ENCODE measurements around the gene FBN2.

The FBN2 gene

DNA sequence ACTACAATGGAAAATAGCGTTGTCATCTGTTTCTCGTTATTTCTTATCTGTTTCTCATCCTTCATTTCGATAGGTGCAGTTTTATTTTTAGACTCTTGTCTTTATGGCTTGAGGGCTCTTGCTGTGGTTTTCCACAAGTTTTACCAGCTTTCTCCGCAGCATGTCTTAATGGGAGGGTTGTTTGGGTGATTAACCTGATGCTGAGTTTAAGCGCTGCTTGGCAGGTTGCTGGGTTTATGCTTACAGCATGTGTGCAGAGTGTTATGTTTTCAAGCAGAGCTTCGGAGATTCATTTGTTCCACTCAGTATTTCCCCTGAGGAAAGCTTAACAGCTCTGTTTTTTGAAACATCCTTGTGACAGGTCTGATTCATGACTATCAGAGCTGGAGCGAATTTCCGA, 300.5 kb downstream of the FBN2 start:
- H3K4me1 ChIP-seq (ENCODE audit: insufficient read depth, low read length): no peaks in the 10 kb centered on the region
- no peaks in the 10 kb centered on the region for H3K36me3 ChIP-seq (ENCODE audit: insufficient read depth, low read length)
- H3K4me3 ChIP-seq (ENCODE audit: low read depth in 1 of 2, low read length in 2 of 2): no peak overlapping the region
- no peaks in the 10 kb centered on the region for H3K9me3 ChIP-seq (ENCODE audit: low read length)
- no peak overlapping the region for H3K27ac ChIP-seq (ENCODE audit: low read depth, low read length)
- no peak overlapping the region for H3K9ac ChIP-seq (ENCODE audit: low read length)
- H3K27me3 ChIP-seq (ENCODE audit: control insufficient read depth in 1 of 2, insufficient read depth in 2 of 2, low read length in 2 of 2): no peaks in the 10 kb centered on the region

- H3K9ac ChIP-seq (ENCODE audit: low read length): no peak overlapping the region
- H3K4me1 ChIP-seq (ENCODE audit: insufficient read depth, low read length): no peaks in the 10 kb centered on the region
- H3K36me3 ChIP-seq (ENCODE audit: insufficient read depth, low read length): no peaks in the 10 kb centered on the region
- no peaks in the 10 kb centered on the region for H3K9me3 ChIP-seq (ENCODE audit: low read length)
- H3K4me3 ChIP-seq (ENCODE audit: low read depth in 1 of 2, low read length in 2 of 2): no peak overlapping the region
- H3K27me3 ChIP-seq (ENCODE audit: control insufficient read depth in 1 of 2, insufficient read depth in 2 of 2, low read length in 2 of 2): no peaks in the 10 kb centered on the region
- H3K27ac ChIP-seq (ENCODE audit: low read depth, low read length): no peak overlapping the region
Observed at GRCh38 chr5:128237000-128237399, 301.0 kb downstream of the FBN2 start.

DNA sequence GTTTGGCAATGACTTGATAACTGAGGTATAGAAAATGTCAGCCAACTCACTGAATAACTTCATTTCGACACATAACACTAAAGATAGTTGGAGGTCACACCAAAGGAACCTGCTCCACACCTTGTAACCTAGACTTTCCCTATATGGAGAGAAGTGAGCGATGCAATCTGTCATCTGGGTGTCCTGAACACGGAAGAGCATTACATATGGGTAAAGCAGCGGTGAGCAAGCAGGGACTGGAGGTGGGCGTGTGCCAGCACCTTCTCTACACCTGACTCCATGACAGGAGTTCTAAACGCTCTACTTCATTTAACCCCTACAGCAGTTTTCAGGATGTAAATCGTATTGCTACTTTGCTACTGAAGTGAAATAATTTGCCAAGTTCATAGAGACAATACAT, 301.7 kb downstream of the FBN2 start:
- no peaks in the 10 kb centered on the region for H3K27me3 ChIP-seq (ENCODE audit: control insufficient read depth in 1 of 2, insufficient read depth in 2 of 2, low read length in 2 of 2)
- H3K36me3 ChIP-seq (ENCODE audit: insufficient read depth, low read length): no peaks in the 10 kb centered on the region
- no peaks in the 10 kb centered on the region for H3K4me1 ChIP-seq (ENCODE audit: insufficient read depth, low read length)
- H3K4me3 ChIP-seq (ENCODE audit: low read depth in 1 of 2, low read length in 2 of 2): no peak overlapping the region
- H3K9me3 ChIP-seq (ENCODE audit: low read length): no peaks in the 10 kb centered on the region
- no peak overlapping the region for H3K27ac ChIP-seq (ENCODE audit: low read depth, low read length)
- no peak overlapping the region for H3K9ac ChIP-seq (ENCODE audit: low read length)

DNA sequence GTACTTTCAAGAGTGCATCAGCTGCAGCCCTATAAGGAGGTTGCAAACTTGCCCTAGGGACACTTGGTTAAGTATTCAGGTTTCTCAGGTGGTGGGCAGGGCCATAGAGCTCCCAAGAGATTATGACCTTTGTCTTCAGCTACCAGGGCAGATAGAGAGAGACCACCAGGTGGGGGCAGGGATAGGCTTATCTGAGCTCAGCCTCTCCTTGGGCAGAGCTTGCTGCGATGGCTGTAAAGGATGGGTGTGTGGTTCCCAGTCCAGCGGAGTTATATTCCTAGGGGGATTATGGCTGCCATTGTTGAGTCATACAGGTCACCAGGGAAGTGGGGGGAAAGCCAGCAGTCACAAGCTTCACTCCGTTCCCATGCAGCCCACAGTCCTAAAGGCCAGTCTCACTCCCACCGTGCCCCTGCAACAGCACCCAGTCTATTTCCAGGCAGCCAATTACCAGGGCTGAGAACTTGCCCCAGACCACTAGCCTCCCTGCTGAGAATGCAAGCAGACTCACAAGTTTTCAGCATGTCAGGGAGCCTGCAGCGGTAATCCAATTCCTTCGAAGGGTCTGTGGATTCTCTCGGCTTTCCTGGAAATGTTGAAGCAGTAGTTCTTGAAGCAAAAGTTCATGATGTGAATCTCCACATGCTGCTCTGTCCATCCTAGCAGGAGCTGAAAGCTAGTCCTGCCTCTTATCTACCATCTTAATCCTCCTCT, 303.0 kb downstream of the FBN2 start:
- Histone ChIP-seq H3K36me3 (ENCODE audit: insufficient read depth, low read length) (no peaks in the 10 kb centered on the region), H3K9me3 (ENCODE audit: low read length) (no peaks in the 10 kb centered on the region), H3K4me1 (ENCODE audit: insufficient read depth, low read length) (no peaks in the 10 kb centered on the region), H3K27me3 (ENCODE audit: control insufficient read depth in 1 of 2, insufficient read depth in 2 of 2, low read length in 2 of 2) (no peaks in the 10 kb centered on the region), H3K27ac (ENCODE audit: low read depth, low read length) (no peak overlapping the region), H3K4me3 (ENCODE audit: low read depth in 1 of 2, low read length in 2 of 2) (no peak overlapping the region), H3K9ac (ENCODE audit: low read length) (no peak overlapping the region)

DNA sequence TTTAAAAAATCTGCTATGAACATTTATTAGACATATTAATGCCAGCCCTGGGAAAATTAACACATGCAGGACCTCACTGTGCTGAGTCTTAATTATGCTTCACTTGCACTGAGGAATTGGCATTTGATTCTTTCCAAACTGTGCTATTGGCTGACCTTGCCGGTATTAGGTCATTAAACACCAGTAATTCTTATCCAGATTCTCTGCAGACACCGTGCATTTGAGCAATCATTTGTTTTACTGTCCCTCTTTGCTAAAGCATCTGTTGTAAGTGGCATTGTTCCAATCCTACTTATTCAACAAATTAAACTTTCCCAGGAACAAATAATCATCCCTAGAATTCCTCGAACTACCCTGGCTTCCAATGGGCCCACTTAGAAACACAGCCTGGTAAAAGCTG, 309.5 kb downstream of the FBN2 start:
- Histone ChIP-seq H3K9ac (ENCODE audit: low read length) (no peak overlapping the region), H3K36me3 (ENCODE audit: insufficient read depth, low read length) (no peaks in the 10 kb centered on the region), H3K27me3 (ENCODE audit: control insufficient read depth in 1 of 2, insufficient read depth in 2 of 2, low read length in 2 of 2) (no peaks in the 10 kb centered on the region), H3K4me3 (ENCODE audit: low read depth in 1 of 2, low read length in 2 of 2) (no peak overlapping the region), H3K9me3 (ENCODE audit: low read length) (no peaks in the 10 kb centered on the region), H3K4me1 (ENCODE audit: insufficient read depth, low read length) (peaks cover 6% of the 10 kb centered on the region), H3K27ac (ENCODE audit: low read depth, low read length) (no peak overlapping the region)

- peaks cover 6% of the 10 kb centered on the region for H3K4me1 ChIP-seq (ENCODE audit: insufficient read depth, low read length)
- no peak overlapping the region for H3K4me3 ChIP-seq (ENCODE audit: low read depth in 1 of 2, low read length in 2 of 2)
- no peaks in the 10 kb centered on the region for H3K27me3 ChIP-seq (ENCODE audit: control insufficient read depth in 1 of 2, insufficient read depth in 2 of 2, low read length in 2 of 2)
- H3K9me3 ChIP-seq (ENCODE audit: low read length): no peaks in the 10 kb centered on the region
- no peak overlapping the region for H3K27ac ChIP-seq (ENCODE audit: low read depth, low read length)
- no peaks in the 10 kb centered on the region for H3K36me3 ChIP-seq (ENCODE audit: insufficient read depth, low read length)
- no peak overlapping the region for H3K9ac ChIP-seq (ENCODE audit: low read length)
Observed at GRCh38 chr5:128228008-128228407, 310.0 kb downstream of the FBN2 start.

DNA sequence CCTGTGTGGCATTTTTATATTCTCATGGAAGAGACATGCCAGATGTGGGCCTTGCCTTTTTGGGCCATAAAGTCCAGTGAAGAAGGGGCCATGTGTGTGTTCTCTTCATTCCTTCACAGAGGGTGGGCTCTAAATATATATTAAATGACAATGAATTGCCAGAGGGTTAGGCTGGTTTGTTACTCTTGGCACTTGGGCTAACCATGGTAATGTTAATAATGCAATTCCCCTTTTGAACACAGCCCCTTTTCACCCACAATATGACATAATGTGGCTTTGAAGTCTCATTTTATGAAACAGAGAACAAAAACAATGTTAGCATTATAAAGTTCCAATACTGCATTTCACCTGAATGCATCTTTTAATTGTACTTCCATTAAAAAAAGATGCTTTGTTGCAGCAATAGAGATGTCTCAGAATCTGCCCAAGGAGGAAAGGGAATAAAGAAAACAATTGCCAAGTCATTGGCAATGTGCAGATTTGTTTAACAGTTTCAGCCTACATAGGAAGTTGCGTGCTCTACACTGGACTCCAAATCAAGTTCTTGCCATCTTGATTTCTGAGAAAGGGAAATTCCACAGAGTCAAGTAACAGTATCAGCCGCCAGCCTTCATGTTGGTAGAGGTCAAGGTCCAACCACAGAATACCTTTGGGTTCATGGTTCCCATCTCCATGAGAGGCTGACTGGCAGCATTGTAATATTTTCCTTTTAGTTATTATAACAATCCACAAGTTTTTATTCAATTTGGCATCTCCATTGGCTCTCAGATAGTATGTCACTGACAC, 312.6 kb downstream of the FBN2 start:
- no peaks in the 10 kb centered on the region for H3K36me3 ChIP-seq (ENCODE audit: insufficient read depth, low read length)
- no peak overlapping the region for H3K4me3 ChIP-seq (ENCODE audit: low read depth in 1 of 2, low read length in 2 of 2)
- H3K27me3 ChIP-seq (ENCODE audit: control insufficient read depth in 1 of 2, insufficient read depth in 2 of 2, low read length in 2 of 2): no peaks in the 10 kb centered on the region
- no peak overlapping the region for H3K9ac ChIP-seq (ENCODE audit: low read length)
- no peaks in the 10 kb centered on the region for H3K9me3 ChIP-seq (ENCODE audit: low read length)
- H3K27ac ChIP-seq (ENCODE audit: low read depth, low read length): no peak overlapping the region
- H3K4me1 ChIP-seq (ENCODE audit: insufficient read depth, low read length): peaks cover 6% of the 10 kb centered on the region

DNA sequence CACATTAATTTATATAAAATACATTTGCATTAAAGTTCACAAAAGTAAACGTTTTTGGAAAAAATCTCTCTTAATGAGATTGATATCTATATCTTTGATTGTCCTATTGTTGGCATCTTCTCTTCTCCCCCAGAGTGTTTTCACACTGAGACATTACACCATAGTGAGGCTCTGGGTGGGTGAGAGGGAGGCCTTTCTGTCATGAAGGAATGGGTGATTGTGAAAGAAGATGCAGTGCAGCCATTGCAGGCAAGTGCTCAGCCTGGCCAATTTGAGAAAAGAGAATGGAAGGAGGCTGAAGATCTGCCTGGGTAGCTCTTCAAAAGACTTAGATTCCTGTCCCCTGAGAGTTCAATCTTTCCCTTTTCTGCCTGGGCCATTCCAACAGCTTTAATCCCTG, 313.7 kb downstream of the FBN2 start:
- Histone ChIP-seq H3K27me3 (ENCODE audit: control insufficient read depth in 1 of 2, insufficient read depth in 2 of 2, low read length in 2 of 2) (no peaks in the 10 kb centered on the region), H3K9ac (ENCODE audit: low read length) (no peak overlapping the region), H3K27ac (ENCODE audit: low read depth, low read length) (no peak overlapping the region), H3K36me3 (ENCODE audit: insufficient read depth, low read length) (no peaks in the 10 kb centered on the region), H3K9me3 (ENCODE audit: low read length) (no peaks in the 10 kb centered on the region), H3K4me3 (ENCODE audit: low read depth in 1 of 2, low read length in 2 of 2) (no peak overlapping the region), H3K4me1 (ENCODE audit: insufficient read depth, low read length) (peaks cover 6% of the 10 kb centered on the region)

- no peaks in the 10 kb centered on the region for H3K27me3 ChIP-seq (ENCODE audit: control insufficient read depth in 1 of 2, insufficient read depth in 2 of 2, low read length in 2 of 2)
- H3K4me1 ChIP-seq (ENCODE audit: insufficient read depth, low read length): no peaks in the 10 kb centered on the region
- no peak overlapping the region for H3K27ac ChIP-seq (ENCODE audit: low read depth, low read length)
- no peaks in the 10 kb centered on the region for H3K9me3 ChIP-seq (ENCODE audit: low read length)
- no peak overlapping the region for H3K9ac ChIP-seq (ENCODE audit: low read length)
- H3K36me3 ChIP-seq (ENCODE audit: insufficient read depth, low read length): no peaks in the 10 kb centered on the region
- H3K4me3 ChIP-seq (ENCODE audit: low read depth in 1 of 2, low read length in 2 of 2): no peak overlapping the region
Observed at GRCh38 chr5:128220841-128221240, 317.2 kb downstream of the FBN2 start.

- H3K27ac ChIP-seq (ENCODE audit: low read depth, low read length): no peak overlapping the region
- H3K36me3 ChIP-seq (ENCODE audit: insufficient read depth, low read length): no peaks in the 10 kb centered on the region
- H3K9me3 ChIP-seq (ENCODE audit: low read length): no peaks in the 10 kb centered on the region
- H3K4me1 ChIP-seq (ENCODE audit: insufficient read depth, low read length): no peaks in the 10 kb centered on the region
- no peak overlapping the region for H3K4me3 ChIP-seq (ENCODE audit: low read depth in 1 of 2, low read length in 2 of 2)
- no peaks in the 10 kb centered on the region for H3K27me3 ChIP-seq (ENCODE audit: control insufficient read depth in 1 of 2, insufficient read depth in 2 of 2, low read length in 2 of 2)
- no peak overlapping the region for H3K9ac ChIP-seq (ENCODE audit: low read length)
Observed at GRCh38 chr5:128216860-128217531, 321.0 kb downstream of the FBN2 start.

GRCh38 chr5:128216285-128216684, 321.8 kb downstream of the FBN2 start:
- H3K9me3 ChIP-seq (ENCODE audit: low read length): no peaks in the 10 kb centered on the region

More at GRCh38 chr5:128216285-128216684, 321.8 kb downstream of the FBN2 start:
- Histone ChIP-seq H3K27me3 (ENCODE audit: control insufficient read depth in 1 of 2, insufficient read depth in 2 of 2, low read length in 2 of 2) (no peaks in the 10 kb centered on the region), H3K4me1 (ENCODE audit: insufficient read depth, low read length) (no peaks in the 10 kb centered on the region), H3K9ac (ENCODE audit: low read length) (no peak overlapping the region), H3K36me3 (ENCODE audit: insufficient read depth, low read length) (no peaks in the 10 kb centered on the region), H3K27ac (ENCODE audit: low read depth, low read length) (no peak overlapping the region), H3K4me3 (ENCODE audit: low read depth in 1 of 2, low read length in 2 of 2) (no peak overlapping the region)
